Calu3 (cell line): ENCODE data around the gene EIF3J. TPM values are rescaled to one million over a fixed set of nuclear protein-coding genes. Genes with fewer than 3 reads are reported as not detected.

Source experiments
- BruUV-seq: library from RNA; stranded (reverse); fragments of 400-500 nt; replicated peaks from 2 replicates; lab custom pipeline; 2021; lab: Mats Ljungman, UMichigan
- CTCF ChIA-PET: fragments of 300-600 bp; sonication (Branson Sonifier 250); formaldehyde crosslinking; loops from one replicate; lab custom pipeline; 2022; ENCODE audit warnings: antibody characterized with exemption; lab: Charles Lee
- DNase-seq: peaks from one replicate; pipeline ENCODE4 v3.0.0; 2022
- H3K27ac Mint-ChIP-seq: one replicate; pipeline ENCODE4 v1.8.0; 2022; ENCODE audit warnings: mixed read lengths; ENCODE audit not compliant: unreplicated experiment
- H3K27me3 Mint-ChIP-seq: one replicate; pipeline ENCODE4 v1.8.0; 2022; ENCODE audit warnings: mixed read lengths; ENCODE audit not compliant: unreplicated experiment
- H3K36me3 Mint-ChIP-seq: one replicate; pipeline ENCODE4 v1.8.0; 2022; ENCODE audit warnings: mild to moderate bottlenecking, moderate library complexity, mixed read lengths; ENCODE audit not compliant: insufficient read depth, unreplicated experiment
- H3K4me1 Mint-ChIP-seq: one replicate; pipeline ENCODE4 v1.8.0; 2022; ENCODE audit warnings: mild to moderate bottlenecking, low read depth, mixed read lengths; ENCODE audit not compliant: unreplicated experiment
- H3K4me3 Mint-ChIP-seq: one replicate; pipeline ENCODE4 v1.8.0; 2022; ENCODE audit warnings: mild to moderate bottlenecking, low read depth, moderate library complexity, mixed read lengths; ENCODE audit not compliant: unreplicated experiment
- H3K9me3 Mint-ChIP-seq: one replicate; pipeline ENCODE4 v1.8.0; 2022; ENCODE audit warnings: low read depth, mixed read lengths; ENCODE audit not compliant: unreplicated experiment
- intact Hi-C: fragments of 100-400 bp; cut with micrococcal nuclease; formaldehyde crosslinking; loops from one replicate; pipeline ENCODE4 v1.10.0; 2022; ENCODE audit not compliant: unreplicated experiment
- total RNA-seq: library from RNA; stranded (reverse); gene quantifications from 2 replicates; pipeline ENCODE4 v1.2.3, GENCODE V29; 2022
- TF ChIP-seq, protein P1 (sequence below): fragments of 200-600 bp; IDR thresholded peaks from one replicate; pipeline ENCODE4 v1.8.0; 2022; ENCODE audit warnings: antibody characterized with exemption; ENCODE audit not compliant: unreplicated experiment

Gene EIF3J
- total RNA-seq, 1 experiment from 2014 or later, result 86.5 TPM

- Mint-ChIP-seq H3K27ac (no peak overlapping the region), H3K27me3 (no peaks in the 10 kb centered on the region), H3K4me3 (no peak overlapping the region), H3K9me3 (no peaks in the 10 kb centered on the region), H3K36me3 (peaks cover 32% of the 10 kb centered on the region), H3K4me1 (no peaks in the 10 kb centered on the region)
- no peak for DNase-seq
- BruUV-seq, result no TSS peak
- TF ChIP-seq, protein P1, sequence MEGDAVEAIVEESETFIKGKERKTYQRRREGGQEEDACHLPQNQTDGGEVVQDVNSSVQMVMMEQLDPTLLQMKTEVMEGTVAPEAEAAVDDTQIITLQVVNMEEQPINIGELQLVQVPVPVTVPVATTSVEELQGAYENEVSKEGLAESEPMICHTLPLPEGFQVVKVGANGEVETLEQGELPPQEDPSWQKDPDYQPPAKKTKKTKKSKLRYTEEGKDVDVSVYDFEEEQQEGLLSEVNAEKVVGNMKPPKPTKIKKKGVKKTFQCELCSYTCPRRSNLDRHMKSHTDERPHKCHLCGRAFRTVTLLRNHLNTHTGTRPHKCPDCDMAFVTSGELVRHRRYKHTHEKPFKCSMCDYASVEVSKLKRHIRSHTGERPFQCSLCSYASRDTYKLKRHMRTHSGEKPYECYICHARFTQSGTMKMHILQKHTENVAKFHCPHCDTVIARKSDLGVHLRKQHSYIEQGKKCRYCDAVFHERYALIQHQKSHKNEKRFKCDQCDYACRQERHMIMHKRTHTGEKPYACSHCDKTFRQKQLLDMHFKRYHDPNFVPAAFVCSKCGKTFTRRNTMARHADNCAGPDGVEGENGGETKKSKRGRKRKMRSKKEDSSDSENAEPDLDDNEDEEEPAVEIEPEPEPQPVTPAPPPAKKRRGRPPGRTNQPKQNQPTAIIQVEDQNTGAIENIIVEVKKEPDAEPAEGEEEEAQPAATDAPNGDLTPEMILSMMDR, result no peak
- CTCF ChIA-PET, result no interaction called here
- intact Hi-C loops, result no loop called here
Observed at GRCh38 chr15:44566155-44566540, 29.2 kb downstream of the EIF3J start.

- TF ChIP-seq, protein P1, result no peak
- Mint-ChIP-seq H3K9me3 (no peaks in the 10 kb centered on the region), H3K27me3 (no peaks in the 10 kb centered on the region), H3K4me3 (no peak overlapping the region), H3K27ac (no peak overlapping the region), H3K36me3 (peaks cover 29% of the 10 kb centered on the region), H3K4me1 (no peaks in the 10 kb centered on the region)
- no peak for DNase-seq
- intact Hi-C loops, result no loop called here
- no TSS peak for BruUV-seq
- CTCF ChIA-PET, result no interaction called here
Observed at GRCh38 chr15:44568338-44568737, 31.4 kb downstream of the EIF3J start.

- Mint-ChIP-seq H3K36me3 (peaks cover 25% of the 10 kb centered on the region), H3K4me3 (no peak overlapping the region), H3K4me1 (no peaks in the 10 kb centered on the region), H3K9me3 (no peaks in the 10 kb centered on the region), H3K27ac (no peak overlapping the region), H3K27me3 (no peaks in the 10 kb centered on the region)
- TF ChIP-seq, protein P1, result no peak
- intact Hi-C loops, result no loop called here
- no TSS peak for BruUV-seq
- DNase-seq, result no peak
- CTCF ChIA-PET, result no interaction called here
Observed at GRCh38 chr15:44569316-44569715, 32.4 kb downstream of the EIF3J start.

- H3K27ac Mint-ChIP-seq, result no peak overlapping the region
- no peaks in the 10 kb centered on the region for H3K4me1 Mint-ChIP-seq
- BruUV-seq, result no TSS peak
- no peaks in the 10 kb centered on the region for H3K9me3 Mint-ChIP-seq
- CTCF ChIA-PET, result no interaction called here
- TF ChIP-seq, protein P1, result no peak
- no peaks in the 10 kb centered on the region for H3K27me3 Mint-ChIP-seq
- H3K36me3 Mint-ChIP-seq, result peaks cover 23% of the 10 kb centered on the region
- H3K4me3 Mint-ChIP-seq, result no peak overlapping the region
- intact Hi-C loops, result no loop called here
- DNase-seq, result no peak
Observed at GRCh38 chr15:44570361-44570760, 33.4 kb downstream of the EIF3J start.
